ENCODE data around the gene ACSBG1.

DNA sequence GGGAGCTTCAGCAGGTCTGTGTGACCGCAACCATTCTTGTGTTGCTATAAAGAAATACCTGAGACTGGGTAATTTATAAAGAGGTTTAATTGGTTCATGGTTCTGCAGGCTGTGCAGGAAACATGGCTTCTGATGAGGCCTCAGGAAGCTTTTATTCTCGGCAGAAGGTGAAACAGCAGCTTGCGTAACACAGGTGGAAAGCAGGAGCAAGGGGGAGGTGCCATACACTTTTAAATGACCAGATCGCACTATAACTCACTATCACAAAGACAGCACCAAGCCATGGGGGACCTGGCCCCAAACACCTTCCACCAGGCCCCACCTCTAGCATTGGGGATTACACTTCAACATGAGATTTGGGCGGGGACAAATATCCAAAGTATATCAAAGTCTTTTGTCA lies 94.8 kb downstream of the ACSBG1 start:
- TF ChIP-seq, protein P1, sequence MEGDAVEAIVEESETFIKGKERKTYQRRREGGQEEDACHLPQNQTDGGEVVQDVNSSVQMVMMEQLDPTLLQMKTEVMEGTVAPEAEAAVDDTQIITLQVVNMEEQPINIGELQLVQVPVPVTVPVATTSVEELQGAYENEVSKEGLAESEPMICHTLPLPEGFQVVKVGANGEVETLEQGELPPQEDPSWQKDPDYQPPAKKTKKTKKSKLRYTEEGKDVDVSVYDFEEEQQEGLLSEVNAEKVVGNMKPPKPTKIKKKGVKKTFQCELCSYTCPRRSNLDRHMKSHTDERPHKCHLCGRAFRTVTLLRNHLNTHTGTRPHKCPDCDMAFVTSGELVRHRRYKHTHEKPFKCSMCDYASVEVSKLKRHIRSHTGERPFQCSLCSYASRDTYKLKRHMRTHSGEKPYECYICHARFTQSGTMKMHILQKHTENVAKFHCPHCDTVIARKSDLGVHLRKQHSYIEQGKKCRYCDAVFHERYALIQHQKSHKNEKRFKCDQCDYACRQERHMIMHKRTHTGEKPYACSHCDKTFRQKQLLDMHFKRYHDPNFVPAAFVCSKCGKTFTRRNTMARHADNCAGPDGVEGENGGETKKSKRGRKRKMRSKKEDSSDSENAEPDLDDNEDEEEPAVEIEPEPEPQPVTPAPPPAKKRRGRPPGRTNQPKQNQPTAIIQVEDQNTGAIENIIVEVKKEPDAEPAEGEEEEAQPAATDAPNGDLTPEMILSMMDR (IDR thresholded peaks at IDR 0.05): no peak
- no peak for TF ChIP-seq EP300 (IDR thresholded peaks at IDR 0.05)

All from tibial nerve (tissue), 4 donors.